ENCODE results near the gene PIMREG.
A peak's percentile ranks its signal among the peaks of the same experiment; 100 is the strongest.

Gene PIMREG

GRCh38 chr17:6461792-6462524, 17.7 kb downstream of the PIMREG start:
- H3K4me3 ChIP-seq (ENCODE audit: low read depth, low read length): no peak overlapping the region
- no peak for TF ChIP-seq MYC (IDR thresholded peaks at IDR 0.05; ENCODE audit: low read depth, low read length)
- DNase-seq (ENCODE audit: low read depth): no peak

GRCh38 chr17:6462692-6463091, 18.4 kb downstream of the PIMREG start:
- DNase-seq (ENCODE audit: low read depth): no peak
- TF ChIP-seq MAX (IDR thresholded peaks at IDR 0.05; ENCODE audit: low read depth, low read length): no peak
- H3K4me3 ChIP-seq (ENCODE audit: low read depth, low read length): no peak overlapping the region

DNA sequence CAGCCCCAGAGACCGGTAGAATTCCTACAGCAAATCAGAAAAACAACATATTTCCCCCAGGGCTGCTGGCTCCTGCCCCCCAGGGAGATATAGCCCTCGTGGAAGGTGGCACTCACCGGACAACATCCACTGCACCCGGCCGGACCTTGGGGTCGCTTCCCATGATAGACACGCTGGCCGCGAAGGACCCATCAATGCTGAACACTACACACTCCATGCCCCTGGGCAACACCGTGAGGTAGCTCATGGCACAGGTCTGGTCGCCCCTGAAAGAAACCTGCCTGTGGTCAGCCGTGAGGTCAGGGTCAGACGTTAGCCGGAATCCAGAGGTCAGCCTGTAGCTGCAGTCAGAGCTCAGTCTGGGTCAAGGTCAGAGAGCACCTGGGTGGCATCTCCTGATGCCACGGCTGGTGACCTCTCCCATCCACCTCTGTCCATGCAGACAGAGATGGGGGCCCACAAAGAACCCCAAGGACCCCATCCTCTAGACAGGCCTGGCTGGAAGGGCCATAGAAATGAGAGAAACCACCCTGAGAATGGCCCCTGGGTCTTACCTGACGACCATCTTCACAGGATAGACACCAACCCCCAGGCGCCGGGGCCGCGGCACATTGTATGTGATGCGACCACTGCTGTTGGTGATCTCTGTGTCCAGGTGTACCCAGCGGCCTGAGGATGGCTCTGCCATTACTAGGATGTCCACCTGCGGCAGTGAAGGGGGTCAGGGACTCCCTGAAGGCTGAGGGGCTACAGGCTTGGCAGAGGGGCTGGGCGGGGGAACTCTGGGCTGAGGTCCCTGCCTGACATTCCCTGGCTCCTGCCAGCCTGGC, 19.6 kb downstream of the PIMREG start:
- TF ChIP-seq CTCF (IDR thresholded peaks at IDR 0.05; ENCODE audit: low read depth, low read length): no peak
- no peak for TF ChIP-seq MAX (IDR thresholded peaks at IDR 0.05; ENCODE audit: low read depth, low read length)
- no peak for TF ChIP-seq POLR2A (IDR thresholded peaks at IDR 0.05; ENCODE audit: extremely low read depth, insufficient read length)
- TF ChIP-seq MYC (IDR thresholded peaks at IDR 0.05; ENCODE audit: low read depth, low read length): no peak
- no peak for DNase-seq (ENCODE audit: low read depth)
- H3K4me3 ChIP-seq (ENCODE audit: low read depth, low read length): no peak overlapping the region

DNA sequence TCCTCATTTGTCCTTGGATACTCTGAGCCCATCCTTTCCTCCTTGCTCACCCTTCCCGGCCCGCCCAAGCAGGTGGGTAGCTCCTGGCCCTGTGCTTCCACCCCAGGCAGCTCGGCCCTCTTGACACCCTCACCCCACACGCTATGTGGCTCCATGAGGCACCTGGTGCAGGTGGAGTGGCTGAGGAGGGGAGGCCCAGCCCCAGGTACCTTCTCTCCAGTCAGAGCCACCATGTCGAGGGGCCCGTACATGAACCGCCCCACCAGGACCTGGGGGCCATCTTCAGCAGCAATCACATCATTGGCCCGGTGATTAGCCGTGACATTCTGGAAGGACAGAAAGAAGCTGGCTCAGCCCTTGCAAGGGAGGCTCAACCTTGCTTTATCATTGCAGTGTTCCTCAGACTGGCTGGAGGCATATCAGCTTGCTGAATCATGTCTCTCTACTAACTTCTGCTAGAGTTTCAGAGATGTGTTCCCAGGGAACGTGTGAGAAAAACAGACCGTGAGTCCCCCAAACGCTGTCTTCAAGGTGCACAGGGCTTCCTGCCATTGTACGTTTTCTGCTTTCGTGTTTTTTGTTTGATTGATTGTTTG, 20.3 kb downstream of the PIMREG start:
- TF ChIP-seq MYC (IDR thresholded peaks at IDR 0.05; ENCODE audit: low read depth, low read length): no peak
- no peak for TF ChIP-seq MAX (IDR thresholded peaks at IDR 0.05; ENCODE audit: low read depth, low read length)
- TF ChIP-seq POLR2A (IDR thresholded peaks at IDR 0.05; ENCODE audit: extremely low read depth, insufficient read length): no peak
- no peak for TF ChIP-seq CTCF (IDR thresholded peaks at IDR 0.05; ENCODE audit: low read depth, low read length)

GRCh38 chr17:6465206-6466003, 21.1 kb downstream of the PIMREG start:
- no peak overlapping the region for H3K4me3 ChIP-seq (ENCODE audit: low read depth, low read length)
- TF ChIP-seq MAX (IDR thresholded peaks at IDR 0.05; ENCODE audit: low read depth, low read length) (no peak), POLR2A (IDR thresholded peaks at IDR 0.05; ENCODE audit: extremely low read depth, insufficient read length) (no peak), MYC (IDR thresholded peaks at IDR 0.05; ENCODE audit: low read depth, low read length) (no peak), CTCF (IDR thresholded peaks at IDR 0.05; ENCODE audit: low read depth, low read length) (no peak)
- no peak for DNase-seq (ENCODE audit: low read depth)

More for the DNA sequence above, 20.3 kb downstream of the PIMREG start:
- no peak overlapping the region for H3K4me3 ChIP-seq (ENCODE audit: low read depth, low read length)
- DNase-seq (ENCODE audit: low read depth): peak; percentile 15

DNA sequence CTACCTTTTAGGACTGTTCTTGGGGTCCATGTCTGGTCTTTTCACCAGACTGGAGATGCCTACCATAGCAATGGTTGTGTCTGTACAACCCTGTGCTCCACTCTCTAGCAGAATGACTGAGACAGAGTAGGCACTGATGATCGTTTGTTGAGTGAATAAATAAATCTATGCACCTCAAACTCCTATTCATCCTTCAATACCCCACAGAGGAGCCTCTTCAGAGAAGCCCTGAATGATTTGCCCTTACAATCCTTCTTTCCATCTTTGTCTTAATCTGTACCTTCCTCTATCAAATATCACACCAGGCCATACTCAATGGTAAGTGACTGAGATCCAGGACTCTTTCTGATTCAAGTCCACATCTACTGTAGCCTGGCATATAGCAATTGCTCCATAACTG, 23.3 kb downstream of the PIMREG start:
- DNase-seq (ENCODE audit: low read depth): no peak
- no peak overlapping the region for H3K4me3 ChIP-seq (ENCODE audit: low read depth, low read length)
- TF ChIP-seq POLR2A (IDR thresholded peaks at IDR 0.05; ENCODE audit: extremely low read depth, insufficient read length) (no peak), CTCF (IDR thresholded peaks at IDR 0.05; ENCODE audit: low read depth, low read length) (no peak), MYC (IDR thresholded peaks at IDR 0.05; ENCODE audit: low read depth, low read length) (no peak), MAX (IDR thresholded peaks at IDR 0.05; ENCODE audit: low read depth, low read length) (no peak)

Data from NB4 (cell line).